ENCODE measurements around the gene COLEC12. TPM values are rescaled to one million over a fixed set of nuclear protein-coding genes. Genes with fewer than 3 reads are reported as not detected.

The COLEC12 gene
- total and polyA plus RNA-seq, 2 donors (not counting 3 experiments of a cell fraction or from before 2014, with no cell fraction given), result 8.0 to 17.1 TPM

GRCh38 chr18:549967-550366 lies 49.5 kb upstream of the COLEC12 start:
- Histone ChIP-seq H3K9me1 (replicated peaks; ENCODE audit: control insufficient read depth, extremely low read depth, insufficient read depth, low read length) (no peaks in the 10 kb centered on the region), H3K27ac (ENCODE audit: insufficient read depth, low read depth, low read length) (no peak overlapping the region), H3K4me3 (replicated peaks in 1 of 3; ENCODE audit: insufficient read depth in 1 of 3, low read depth in 1 of 3, low read length in 3 of 3) (no peak overlapping the region), H4K20me1 (replicated peaks; ENCODE audit: control insufficient read depth, extremely low read depth, insufficient read depth, low read length) (no peaks in the 10 kb centered on the region), H3K4me2 (ENCODE audit: insufficient read depth, low read length) (no peak overlapping the region), H3K9me3 (replicated peaks; ENCODE audit: control insufficient read depth, insufficient read depth, low read length) (no peaks in the 10 kb centered on the region), H2AFZ (ENCODE audit: low read depth, low read length) (no peak overlapping the region), H3K9ac (replicated peaks; ENCODE audit: extremely low read depth, insufficient read depth, low read length) (no peak overlapping the region), H3K36me3 (ENCODE audit: control insufficient read depth in 2 of 2, extremely low read depth in 1 of 2, insufficient read depth in 2 of 2, low read length in 2 of 2) (no peaks in the 10 kb centered on the region), H3K27me3 (ENCODE audit: control insufficient read depth in 2 of 2, insufficient read depth in 2 of 2, low read length in 2 of 2) (peaks cover 10 to 11% of the 10 kb centered on the region in 2 experiments), H3K79me2 (ENCODE audit: control insufficient read depth, insufficient read depth, low read length) (no peaks in the 10 kb centered on the region), H3K4me1 (ENCODE audit: control insufficient read depth, extremely low read depth, insufficient read depth, low read length) (no peaks in the 10 kb centered on the region)
- BruUV-seq (replicated peaks), result no TSS peak
- dilution Hi-C loops (cut with MboI; ENCODE audit: extremely low pct_ligation_motif_present, low sequenced_read_pairs), result no loop called here
- intact Hi-C loops (cut with micrococcal nuclease), result no loop called here
- TF ChIP-seq GATA2 (IDR thresholded peaks at IDR 0.05; ENCODE audit: insufficient read depth, insufficient read length, low read depth, low read length) (no peak), CTCF (IDR thresholded peaks at IDR 0.05; ENCODE audit: extremely low read depth in 1 of 2, insufficient read depth in 1 of 2, low read depth in 1 of 2, low read length in 2 of 2) (no peak), MAX (IDR thresholded peaks at IDR 0.05; ENCODE audit: insufficient read depth, insufficient read length) (no peak), FOS (IDR thresholded peaks at IDR 0.05; ENCODE audit: borderline replicate concordance, insufficient read depth, low read length) (no peak), JUN (IDR thresholded peaks at IDR 0.05; ENCODE audit: borderline replicate concordance, insufficient read depth, insufficient read length, low read depth) (no peak), POLR2A (IDR thresholded peaks at IDR 0.05; ENCODE audit: low read depth, low read length) (no peak), POLR2AphosphoS5 (IDR thresholded peaks at IDR 0.05; ENCODE audit: insufficient read depth, low read depth, low read length) (no peak), EZH2 (IDR thresholded peaks at IDR 0.05; ENCODE audit: borderline replicate concordance, low read depth, low read length, severe bottlenecking) (no peak), MYC (IDR thresholded peaks at IDR 0.05; ENCODE audit: low read depth, low read length) (no peak)
- POLR2A ChIA-PET, result no interaction called here
- DNase-seq (ENCODE audit: low read depth, low spot score) (no peak), FAIRE-seq (no peak)
- CTCF ChIA-PET, result no interaction called here
